ENCODE results near the gene PFDN1.

The PFDN1 gene

GRCh38 chr5:140329739-140330481 is 27.0 kb upstream of the PFDN1 start:
- Histone ChIP-seq H3K4me1 (ENCODE audit: control insufficient read depth, insufficient read depth, low read length) (peaks cover 8% of the 10 kb centered on the region), H3K9me3 (ENCODE audit: control insufficient read depth, low read length) (no peaks in the 10 kb centered on the region), H3K27me3 (ENCODE audit: control insufficient read depth, insufficient read depth, low read length, poor library complexity, severe bottlenecking) (no peaks in the 10 kb centered on the region), H3K4me3 (ENCODE audit: insufficient read depth, low read depth, low read length) (no peak overlapping the region), H3K36me3 (ENCODE audit: control insufficient read depth, insufficient read depth, low read length) (no peaks in the 10 kb centered on the region), H3K27ac (ENCODE audit: insufficient read depth, low read depth, low read length, poor library complexity, severe bottlenecking) (no peak overlapping the region)
- WGBS, 2 experiments, result 83 to 87% methylated on average over 5 of the region's 5 CpGs

DNA sequence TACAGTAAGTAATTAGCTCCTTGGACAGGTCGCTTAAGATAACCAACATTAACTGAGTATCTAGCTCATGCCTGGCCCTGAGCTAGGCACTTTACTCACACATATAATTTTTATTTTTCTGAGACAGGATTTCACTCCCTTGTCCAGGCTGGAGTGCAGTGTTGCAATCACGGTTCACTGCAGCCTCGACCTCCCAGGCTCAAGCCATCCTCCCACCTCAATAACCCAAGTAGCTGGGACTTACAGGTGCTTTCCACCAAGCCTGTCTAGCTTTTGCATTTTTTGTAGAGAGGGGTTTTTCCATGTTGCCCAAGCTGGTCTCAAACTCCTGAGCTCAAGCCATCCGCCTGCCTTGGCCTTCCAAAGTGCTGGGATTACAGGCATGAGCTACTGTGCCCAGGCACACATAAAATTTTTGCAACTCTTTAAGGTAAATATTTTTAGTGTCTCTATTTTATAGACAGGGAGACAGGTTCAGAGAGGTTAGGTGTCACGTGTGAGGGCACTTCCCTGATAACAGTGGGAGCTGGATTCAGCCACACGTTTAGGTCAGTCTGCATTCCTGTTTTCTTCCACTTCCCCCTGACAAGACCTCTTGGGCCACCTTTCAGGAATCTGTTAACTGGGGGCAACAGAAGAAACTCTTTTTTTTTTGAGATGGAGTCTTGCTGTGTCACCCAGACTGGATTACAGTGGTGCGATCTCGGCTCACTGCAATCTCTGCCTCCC is 25.3 kb upstream of the PFDN1 start:
- no peak overlapping the region for H3K4me3 ChIP-seq (ENCODE audit: insufficient read depth, low read depth, low read length)
- H3K9me3 ChIP-seq (ENCODE audit: control insufficient read depth, low read length), result no peaks in the 10 kb centered on the region
- peaks cover 17% of the 10 kb centered on the region for H3K4me1 ChIP-seq (ENCODE audit: control insufficient read depth, insufficient read depth, low read length)
- H3K27me3 ChIP-seq (ENCODE audit: control insufficient read depth, insufficient read depth, low read length, poor library complexity, severe bottlenecking), result no peaks in the 10 kb centered on the region
- H3K27ac ChIP-seq (ENCODE audit: insufficient read depth, low read depth, low read length, poor library complexity, severe bottlenecking), result no peak overlapping the region
- WGBS, 2 experiments, result 79 to 82% methylated on average over 8 of the region's 8 CpGs
- no peaks in the 10 kb centered on the region for H3K36me3 ChIP-seq (ENCODE audit: control insufficient read depth, insufficient read depth, low read length)

DNA sequence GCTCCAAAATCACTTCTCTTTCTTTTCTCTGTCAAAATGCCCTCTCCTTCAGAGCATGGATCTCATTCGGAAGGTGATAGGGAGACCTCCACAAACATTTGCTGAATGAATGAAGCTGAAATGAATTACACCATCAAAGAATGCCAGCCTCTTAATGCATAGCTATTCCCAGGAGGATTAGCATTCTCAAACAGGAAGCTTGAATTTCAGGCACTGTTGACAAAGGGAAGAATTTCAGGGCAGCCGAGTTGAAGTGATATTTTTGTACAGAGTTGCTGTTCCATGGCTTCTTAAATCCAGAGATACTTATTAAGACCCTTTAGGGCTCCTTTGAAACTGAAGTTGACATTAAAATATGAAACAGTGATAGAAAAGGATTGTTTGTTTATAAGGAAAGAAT is 24.7 kb upstream of the PFDN1 start:
- H3K27me3 ChIP-seq (ENCODE audit: control insufficient read depth, insufficient read depth, low read length, poor library complexity, severe bottlenecking), result no peaks in the 10 kb centered on the region
- no peaks in the 10 kb centered on the region for H3K36me3 ChIP-seq (ENCODE audit: control insufficient read depth, insufficient read depth, low read length)
- H3K9me3 ChIP-seq (ENCODE audit: control insufficient read depth, low read length), result no peaks in the 10 kb centered on the region
- no peak overlapping the region for H3K27ac ChIP-seq (ENCODE audit: insufficient read depth, low read depth, low read length, poor library complexity, severe bottlenecking)
- WGBS, 2 experiments, result 58 to 84% methylated on average over 2 of the region's 2 CpGs
- no peak overlapping the region for H3K4me3 ChIP-seq (ENCODE audit: insufficient read depth, low read depth, low read length)
- H3K4me1 ChIP-seq (ENCODE audit: control insufficient read depth, insufficient read depth, low read length), result peaks cover 21% of the 10 kb centered on the region

DNA sequence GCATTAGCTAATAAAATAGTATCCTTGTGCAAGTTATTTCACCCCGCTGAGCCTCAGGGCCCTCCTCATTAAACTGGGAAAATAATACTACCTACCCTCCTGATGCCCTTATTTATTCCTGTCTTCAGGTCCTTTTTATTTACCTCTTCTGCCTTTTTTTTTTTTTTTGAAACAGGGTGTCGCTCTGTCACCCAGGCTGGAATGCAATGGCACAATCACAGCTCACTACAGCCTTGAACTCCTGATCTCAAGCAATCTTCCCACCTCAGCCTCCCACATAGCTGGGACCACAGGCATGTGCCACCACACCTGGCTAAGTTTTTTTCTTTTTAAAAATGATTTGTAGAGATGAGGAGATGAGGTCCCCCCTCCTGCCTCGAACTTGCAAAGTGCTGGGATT is 22.6 kb upstream of the PFDN1 start:
- 76 to 92% methylated on average over 3 of the region's 3 CpGs for WGBS, 2 experiments
- Histone ChIP-seq H3K36me3 (ENCODE audit: control insufficient read depth, insufficient read depth, low read length) (no peaks in the 10 kb centered on the region), H3K9me3 (ENCODE audit: control insufficient read depth, low read length) (no peaks in the 10 kb centered on the region), H3K4me3 (ENCODE audit: insufficient read depth, low read depth, low read length) (no peak overlapping the region), H3K27ac (ENCODE audit: insufficient read depth, low read depth, low read length, poor library complexity, severe bottlenecking) (no peak overlapping the region), H3K4me1 (ENCODE audit: control insufficient read depth, insufficient read depth, low read length) (peaks cover 21% of the 10 kb centered on the region), H3K27me3 (ENCODE audit: control insufficient read depth, insufficient read depth, low read length, poor library complexity, severe bottlenecking) (no peaks in the 10 kb centered on the region)

DNA sequence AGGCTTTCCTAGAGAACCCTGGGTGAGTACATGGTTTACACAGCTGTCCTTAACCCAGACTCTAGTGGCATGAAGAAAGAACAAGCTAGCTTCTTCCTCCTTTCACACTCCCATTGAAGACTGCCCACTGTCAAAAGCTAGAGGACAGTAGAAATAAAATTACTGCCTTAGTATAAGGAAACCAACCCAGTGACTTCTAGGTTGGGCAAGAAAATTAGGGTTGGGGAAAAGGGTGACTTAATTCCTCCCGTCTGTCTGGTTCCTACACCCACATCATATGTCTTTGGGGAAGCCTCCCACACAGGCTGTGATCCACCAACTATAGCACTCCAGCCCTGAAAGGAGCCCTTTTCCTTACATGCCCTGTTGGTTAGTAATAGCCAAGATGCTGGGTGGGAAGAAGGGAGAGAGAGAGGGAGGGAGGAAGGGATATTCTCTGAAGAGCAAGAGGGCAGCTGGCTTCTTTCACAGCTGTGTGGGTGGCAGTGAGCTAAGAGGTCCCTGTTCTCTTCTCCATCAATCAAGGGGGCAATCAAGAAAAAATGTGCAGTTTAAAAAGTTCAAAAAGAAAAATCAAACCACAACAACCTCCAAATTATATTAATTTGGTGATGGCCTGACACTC is 21.8 kb upstream of the PFDN1 start:
- Histone ChIP-seq H3K4me1 (ENCODE audit: control insufficient read depth, insufficient read depth, low read length) (peaks cover 21% of the 10 kb centered on the region), H3K9me3 (ENCODE audit: control insufficient read depth, low read length) (no peaks in the 10 kb centered on the region), H3K27me3 (ENCODE audit: control insufficient read depth, insufficient read depth, low read length, poor library complexity, severe bottlenecking) (no peaks in the 10 kb centered on the region), H3K4me3 (ENCODE audit: insufficient read depth, low read depth, low read length) (no peak overlapping the region), H3K27ac (ENCODE audit: insufficient read depth, low read depth, low read length, poor library complexity, severe bottlenecking) (no peak overlapping the region), H3K36me3 (ENCODE audit: control insufficient read depth, insufficient read depth, low read length) (no peaks in the 10 kb centered on the region)
- 82 to 100% methylated on average over 1 of the region's 1 CpG for WGBS, 2 experiments

DNA sequence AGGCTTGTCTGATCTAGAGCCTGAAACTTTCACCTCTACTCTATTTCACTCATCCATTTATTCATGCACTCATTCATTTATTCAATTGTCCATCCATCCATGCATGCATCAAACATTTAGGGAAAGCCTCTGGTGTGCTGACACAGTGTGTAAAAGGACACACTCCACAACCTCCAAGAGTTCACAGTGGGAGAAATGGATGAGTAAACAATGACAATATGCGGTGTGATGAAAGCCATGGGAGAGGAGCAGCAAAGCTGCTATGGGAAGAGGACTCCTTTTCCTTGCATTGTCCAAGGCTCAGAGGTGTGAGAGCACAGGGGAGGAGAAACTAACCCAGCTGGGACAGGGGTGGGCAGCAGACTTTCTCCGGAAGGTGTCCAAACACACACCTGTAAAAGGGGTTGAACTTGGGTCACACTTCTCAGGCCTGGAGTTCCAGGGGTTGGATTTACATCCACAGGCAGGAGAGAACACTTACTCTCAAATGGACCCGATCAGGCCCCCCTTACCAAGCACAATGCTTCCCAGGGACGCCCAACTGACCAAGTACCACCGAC is 21.2 kb upstream of the PFDN1 start:
- Histone ChIP-seq H3K4me3 (ENCODE audit: insufficient read depth, low read depth, low read length) (no peak overlapping the region), H3K27me3 (ENCODE audit: control insufficient read depth, insufficient read depth, low read length, poor library complexity, severe bottlenecking) (no peaks in the 10 kb centered on the region), H3K4me1 (ENCODE audit: control insufficient read depth, insufficient read depth, low read length) (peaks cover 21% of the 10 kb centered on the region), H3K27ac (ENCODE audit: insufficient read depth, low read depth, low read length, poor library complexity, severe bottlenecking) (no peak overlapping the region), H3K9me3 (ENCODE audit: control insufficient read depth, low read length) (no peaks in the 10 kb centered on the region), H3K36me3 (ENCODE audit: control insufficient read depth, insufficient read depth, low read length) (no peaks in the 10 kb centered on the region)
- WGBS, 2 experiments, result 84 to 91% methylated on average over 5 of the region's 5 CpGs

DNA sequence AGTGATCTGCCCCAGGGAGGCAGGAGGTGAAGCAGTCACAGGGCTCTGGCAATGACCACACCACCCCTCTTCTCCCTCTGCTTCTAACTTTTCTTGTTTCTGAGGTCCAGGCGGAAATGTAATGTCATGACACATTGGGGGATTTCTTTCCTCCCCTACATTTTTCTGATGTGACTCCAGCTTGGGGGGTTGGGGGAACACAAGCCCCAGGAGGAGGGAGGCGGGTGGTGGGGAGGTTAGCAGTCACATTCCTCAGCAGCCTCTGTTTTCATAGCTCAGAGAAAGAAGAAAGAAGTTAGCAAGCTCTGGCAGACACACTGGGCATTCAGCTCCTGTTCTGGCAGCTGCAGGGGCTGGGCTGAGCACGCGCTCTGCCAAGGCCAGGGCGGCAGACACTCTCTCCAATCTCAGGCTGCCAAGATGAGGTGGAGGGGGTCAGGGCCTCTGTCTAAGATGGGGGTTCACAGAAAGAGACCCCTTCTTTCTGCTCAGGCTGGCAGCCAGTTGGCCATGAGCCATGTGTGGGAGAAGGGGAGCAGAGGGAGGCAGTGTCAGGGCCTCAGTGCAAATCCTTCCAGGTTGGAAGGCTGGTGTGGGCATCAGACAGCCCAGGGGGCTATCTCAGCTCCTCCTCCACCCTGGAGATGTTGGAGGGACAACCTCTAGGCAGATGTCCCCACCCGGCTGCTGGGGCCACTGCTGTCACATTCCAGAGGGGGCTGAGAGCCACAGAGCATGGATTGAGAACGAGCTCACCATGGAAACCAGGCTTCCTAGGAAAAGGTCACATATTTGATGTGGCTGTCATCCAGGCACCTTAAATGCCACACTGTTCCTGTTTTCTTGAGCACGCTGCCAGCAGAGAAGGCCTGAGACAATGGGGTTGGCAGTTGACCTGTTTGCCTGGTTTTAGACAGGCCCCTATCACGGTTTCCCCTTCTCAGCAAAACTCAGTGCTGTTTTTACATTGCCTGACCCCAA is 20.1 kb upstream of the PFDN1 start:
- WGBS, 2 experiments, result 70 to 73% methylated on average over 9 of the region's 9 CpGs
- Histone ChIP-seq H3K27ac (ENCODE audit: insufficient read depth, low read depth, low read length, poor library complexity, severe bottlenecking) (peak overlapping the region; percentile 72), H3K4me1 (ENCODE audit: control insufficient read depth, insufficient read depth, low read length) (peaks cover 21% of the 10 kb centered on the region), H3K27me3 (ENCODE audit: control insufficient read depth, insufficient read depth, low read length, poor library complexity, severe bottlenecking) (no peaks in the 10 kb centered on the region), H3K4me3 (ENCODE audit: insufficient read depth, low read depth, low read length) (peak overlapping the region; percentile 10), H3K36me3 (ENCODE audit: control insufficient read depth, insufficient read depth, low read length) (no peaks in the 10 kb centered on the region), H3K9me3 (ENCODE audit: control insufficient read depth, low read length) (no peaks in the 10 kb centered on the region)

DNA sequence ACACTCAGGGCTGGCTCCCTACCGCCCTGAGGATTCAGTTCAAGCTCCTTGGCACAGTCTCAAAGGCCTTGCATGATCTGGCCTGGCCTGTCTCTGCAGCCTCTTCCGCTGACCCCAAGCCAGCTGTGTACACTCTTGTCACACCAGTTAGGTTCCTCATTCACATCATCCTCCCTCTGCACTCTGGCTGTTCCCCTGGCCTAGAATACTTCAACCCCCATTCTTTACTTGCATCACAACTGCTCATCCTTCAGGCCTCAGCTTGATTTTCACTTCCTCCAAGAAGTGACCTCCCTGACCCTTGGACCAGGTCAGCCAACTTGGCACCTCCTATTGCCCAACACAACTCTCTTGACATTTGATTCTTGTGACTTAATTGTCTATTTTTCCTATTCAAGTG is 18.9 kb upstream of the PFDN1 start:
- 91 to 94% methylated on average over 2 of the region's 2 CpGs for WGBS, 2 experiments

DNA sequence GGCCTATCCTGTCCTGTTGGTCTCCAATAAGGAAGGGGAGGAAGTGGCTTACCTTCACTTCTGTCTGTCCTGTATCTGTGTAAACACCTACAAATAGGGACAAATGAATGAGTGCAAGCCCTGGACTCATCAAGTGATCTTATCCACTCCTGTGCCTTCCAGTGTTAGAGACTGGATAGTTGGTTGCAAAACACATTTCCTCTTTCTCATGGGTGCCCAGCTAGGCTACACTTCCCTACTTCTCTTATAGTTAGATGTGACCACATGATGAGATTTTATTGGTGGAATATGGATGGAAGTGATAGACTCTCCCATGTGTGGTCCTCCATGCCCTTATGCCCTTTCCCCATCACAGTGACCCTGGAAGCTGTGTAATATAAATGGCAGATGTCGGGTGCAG is 16.9 kb upstream of the PFDN1 start:
- H3K4me3 ChIP-seq (ENCODE audit: insufficient read depth, low read depth, low read length), result no peak overlapping the region
- no peak overlapping the region for H3K27ac ChIP-seq (ENCODE audit: insufficient read depth, low read depth, low read length, poor library complexity, severe bottlenecking)
- peaks cover 13% of the 10 kb centered on the region for H3K4me1 ChIP-seq (ENCODE audit: control insufficient read depth, insufficient read depth, low read length)
- no peaks in the 10 kb centered on the region for H3K27me3 ChIP-seq (ENCODE audit: control insufficient read depth, insufficient read depth, low read length, poor library complexity, severe bottlenecking)
- WGBS, 2 experiments, result 97 to 100% methylated on average over 1 of the region's 1 CpG
- H3K36me3 ChIP-seq (ENCODE audit: control insufficient read depth, insufficient read depth, low read length), result no peaks in the 10 kb centered on the region
- H3K9me3 ChIP-seq (ENCODE audit: control insufficient read depth, low read length), result no peaks in the 10 kb centered on the region

More for the DNA sequence above, 18.9 kb upstream of the PFDN1 start:
- Histone ChIP-seq H3K27ac (ENCODE audit: insufficient read depth, low read depth, low read length, poor library complexity, severe bottlenecking) (no peak overlapping the region), H3K27me3 (ENCODE audit: control insufficient read depth, insufficient read depth, low read length, poor library complexity, severe bottlenecking) (no peaks in the 10 kb centered on the region), H3K4me1 (ENCODE audit: control insufficient read depth, insufficient read depth, low read length) (peaks cover 14% of the 10 kb centered on the region), H3K36me3 (ENCODE audit: control insufficient read depth, insufficient read depth, low read length) (no peaks in the 10 kb centered on the region), H3K9me3 (ENCODE audit: control insufficient read depth, low read length) (no peaks in the 10 kb centered on the region), H3K4me3 (ENCODE audit: insufficient read depth, low read depth, low read length) (no peak overlapping the region)
